B cell (primary cell): Measurements from ENCODE around the gene MAD2L2.

Experiments
- CTCF ChIP-seq: fragments of 200-600 bp; IDR thresholded peaks from one replicate; pipeline ENCODE4 v1.8.0; 2022; ENCODE audit warnings: antibody characterized with exemption, mild to moderate bottlenecking
- EZH2 ChIP-seq: IDR thresholded peaks from 2 replicates; pipeline ENCODE4 v1.6.1; 2012; ENCODE audit warnings: borderline replicate concordance, low read depth, mild to moderate bottlenecking, moderate library complexity, low read length; ENCODE audit not compliant: insufficient read depth, poor library complexity, severe bottlenecking

DNA sequence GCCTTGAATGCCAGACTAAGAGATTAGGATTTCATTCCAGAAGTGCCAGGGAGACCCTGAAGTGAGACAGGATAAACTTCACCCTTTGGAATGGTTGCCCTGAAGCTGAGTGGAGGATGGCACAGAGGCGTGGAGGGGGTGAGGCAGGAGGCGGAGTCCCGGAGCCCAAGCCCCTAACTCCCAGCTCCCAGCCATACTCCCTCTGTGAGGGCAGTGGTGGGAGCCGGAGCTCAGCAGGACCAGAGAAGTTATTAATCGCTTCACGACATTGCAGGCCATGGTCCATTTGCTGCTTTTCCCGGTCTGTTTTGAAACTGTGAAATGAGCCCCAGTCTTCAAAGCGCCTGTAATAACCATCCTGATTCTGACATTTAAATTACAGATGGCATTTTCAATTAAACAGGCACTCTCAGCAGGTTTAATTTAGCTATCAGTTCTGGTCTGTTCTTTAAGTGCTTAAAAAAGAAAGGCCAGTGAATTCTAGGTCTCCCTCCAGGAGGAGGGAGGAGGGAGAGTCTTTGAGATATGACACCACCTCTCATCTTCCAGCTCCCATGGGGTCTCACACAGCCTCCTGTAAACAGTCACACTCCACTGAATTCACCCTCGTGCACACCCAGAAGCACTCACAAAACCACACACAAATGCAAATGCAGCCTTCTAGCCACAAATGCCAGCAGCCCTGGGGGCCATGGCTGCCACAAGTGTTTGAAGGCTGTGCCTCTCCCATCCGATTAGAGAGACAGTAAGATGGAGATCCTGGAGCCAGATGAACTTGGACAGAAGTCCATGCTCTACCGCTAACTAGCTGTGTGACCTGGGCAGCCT is 46.4 kb downstream of the MAD2L2 start:
- TF ChIP-seq CTCF (no peak), EZH2 (no peak)
